GM23248 (cell line): Measurements from ENCODE around the gene NRCAM.

Experiments
- EZH2 ChIP-seq: fragments of 200-600 bp; sonication (generic); IDR thresholded peaks from 2 replicates; pipeline ENCODE4 v1.6.1; 2018; ENCODE audit warnings: antibody characterized with exemption, mild to moderate bottlenecking; ENCODE audit not compliant: insufficient read depth, poor library complexity, severe bottlenecking
- EZH2phosphoT487 ChIP-seq: fragments of 200-600 bp; sonication (generic); IDR thresholded peaks from 2 replicates; pipeline ENCODE4 v1.6.1; 2018; ENCODE audit warnings: antibody characterized with exemption, moderate library complexity, mild to moderate bottlenecking, low read depth; ENCODE audit not compliant: insufficient read depth

DNA sequence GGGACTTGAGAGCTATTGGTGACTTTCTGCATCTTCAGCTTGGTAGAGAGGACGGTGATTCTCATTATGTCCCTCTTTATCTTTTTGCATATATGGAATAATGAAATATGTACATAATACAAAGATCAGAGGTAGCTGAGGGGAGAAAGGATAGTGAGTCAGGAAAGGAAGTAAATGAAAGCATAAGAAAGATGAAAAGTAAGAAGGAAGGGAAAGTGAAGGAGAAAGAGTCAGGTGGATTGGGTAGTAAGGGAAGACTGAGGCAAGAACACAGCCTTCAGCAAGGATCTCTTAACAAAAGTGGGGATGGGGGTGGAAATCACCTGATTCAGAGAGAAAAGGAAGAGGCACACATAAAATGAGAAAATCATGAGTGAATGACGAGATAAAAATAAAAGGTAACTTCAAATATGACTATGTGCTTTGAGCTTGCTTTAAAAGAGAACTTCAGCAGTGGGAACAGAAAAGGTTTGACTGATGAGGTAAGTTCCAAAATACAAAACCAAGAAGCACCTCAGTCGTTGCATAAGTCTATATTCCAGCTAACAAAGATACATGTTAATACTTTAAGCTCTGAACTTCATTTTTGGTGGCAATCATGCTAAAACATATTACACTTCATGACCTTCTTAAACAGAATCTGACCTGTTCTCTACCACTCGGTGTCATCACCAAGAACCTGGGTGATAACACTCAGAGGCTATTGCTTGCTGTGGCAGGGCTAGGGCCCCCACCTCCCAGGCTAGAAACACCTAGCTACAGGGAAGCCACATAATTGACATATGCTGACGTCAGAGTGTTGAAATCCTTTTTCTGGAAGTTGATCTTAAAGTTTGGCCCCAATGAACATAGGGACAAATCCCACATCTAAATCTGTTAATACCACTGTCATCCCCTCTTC is 32.9 kb downstream of the NRCAM start:
- TF ChIP-seq EZH2 = no peak
- TF ChIP-seq EZH2phosphoT487 = no peak
